Esophagus muscularis mucosa (tissue), 4 donors: Measurements from ENCODE around the gene TRABD2B. TPM values are rescaled to one million over a fixed set of nuclear protein-coding genes. Genes with fewer than 3 reads are reported as not detected.
A peak's percentile ranks its signal among the peaks of the same experiment; 100 is the strongest.

Source experiments
- DNase-seq: peaks from one replicate; pipeline ENCODE4 v3.0.0-alpha.2; 2017; ENCODE audit errors: extremely low spot score
- H3K27ac ChIP-seq, 4 donors: fragments of 200-600 bp; sonication (generic); replicated peaks in 1 of 4; 1 replicate in 3 of 4; 2 replicates in 1 of 4; pipeline ENCODE4 v1.5.1; 2016 to 2019; ENCODE audit warnings: mild to moderate bottlenecking in 1 of 4
- H3K27me3 ChIP-seq, 4 donors: fragments of 200-600 bp; sonication (generic); one replicate each; pipeline versions ENCODE4 v1.5.1 to v1.6.0; 2016 to 2019
- H3K36me3 ChIP-seq, 4 donors: fragments of 200-600 bp; sonication (generic); one replicate each; pipeline ENCODE4 v1.5.1; 2016 to 2019
- H3K4me1 ChIP-seq, 4 donors: fragments of 200-600 bp; sonication (generic); one replicate each; pipeline ENCODE4 v1.5.1; 2016 to 2019
- H3K4me3 ChIP-seq, 4 donors: fragments of 200-600 bp; sonication (generic); 1 replicate in 2 of 4; 2 replicates in 2 of 4; pipeline ENCODE4 v1.5.1; 2016 to 2019; ENCODE audit warnings: mild to moderate bottlenecking in 4 of 4, moderate library complexity in 1 of 4
- H3K9me3 ChIP-seq, 4 donors: fragments of 200-600 bp; sonication (generic); 1 replicate in 3 of 4; 2 replicates in 1 of 4; pipeline ENCODE4 v1.5.1; 2016 to 2019
- EP300 ChIP-seq: sonication (generic); formaldehyde crosslinking; IDR thresholded peaks from one replicate; pipeline ENCODE4 v1.6.1; 2017; ENCODE audit warnings: antibody characterized with exemption
- POLR2A ChIP-seq: fragments of 450-650 bp; IDR thresholded peaks from one replicate; pipeline ENCODE4 v1.6.1; 2017; ENCODE audit warnings: antibody characterized with exemption, moderate library complexity, mild to moderate bottlenecking, low read depth
- POLR2AphosphoS5 ChIP-seq, 2 donors: sonication (generic); formaldehyde crosslinking; IDR thresholded peaks; one replicate each; pipeline ENCODE4 v1.6.1; 2017; ENCODE audit warnings: antibody characterized with exemption in 2 of 2
- WGBS: methylation state at CpG from one replicate; pipeline ENCODE4 v1.1.5; 2018; 5-methylcytosine and 5-hydroxymethylcytosine counted together
- intact Hi-C: fragments of 100-400 bp; cut with DNase I; formaldehyde crosslinking; loops from one replicate; pipeline ENCODE4 v1.15.1; 2023
- total RNA-seq, 4 donors: library from RNA; depleted of rRNA; stranded (reverse); fragments of >200 nt; gene quantifications; one replicate each; pipeline versions ENCODE4 v1.1.0 to v1.2.1, GENCODE V29; 2016
- TF ChIP-seq, protein P1 (sequence below), 3 experiments: fragments of 200-600 bp in 2 of 3; fragments of 450-650 bp in 1 of 3; sonication (generic) in 2 of 3; IDR thresholded peaks; one replicate each; pipeline ENCODE4 v1.5.1; 2017 to 2019; ENCODE audit warnings: antibody characterized with exemption in 3 of 3, mild to moderate bottlenecking in 2 of 3, moderate library complexity in 1 of 3

Gene TRABD2B
- total RNA-seq, 4 donors from 2014 or later = 4.0 to 7.6 (median 4.1) TPM

- H3K36me3 ChIP-seq = no peaks in the 10 kb centered on the region
- no peak overlapping the region for H3K27ac ChIP-seq
- WGBS = 76% methylated on average over 8 of the region's 8 CpGs
- intact Hi-C loops = loop anchor here (5.0 kb wide), 1 partner anchor 295 kb away; no protein-coding TSS in a partner anchor
- H3K9me3 ChIP-seq = no peaks in the 10 kb centered on the region
- DNase-seq = no peak
- H3K4me3 ChIP-seq = no peak overlapping the region
- peaks cover 2 to 56% (median 19%) of the 10 kb centered on the region in 4 donors for H3K27me3 ChIP-seq
- no peak for TF ChIP-seq POLR2A
- TF ChIP-seq, protein P1, sequence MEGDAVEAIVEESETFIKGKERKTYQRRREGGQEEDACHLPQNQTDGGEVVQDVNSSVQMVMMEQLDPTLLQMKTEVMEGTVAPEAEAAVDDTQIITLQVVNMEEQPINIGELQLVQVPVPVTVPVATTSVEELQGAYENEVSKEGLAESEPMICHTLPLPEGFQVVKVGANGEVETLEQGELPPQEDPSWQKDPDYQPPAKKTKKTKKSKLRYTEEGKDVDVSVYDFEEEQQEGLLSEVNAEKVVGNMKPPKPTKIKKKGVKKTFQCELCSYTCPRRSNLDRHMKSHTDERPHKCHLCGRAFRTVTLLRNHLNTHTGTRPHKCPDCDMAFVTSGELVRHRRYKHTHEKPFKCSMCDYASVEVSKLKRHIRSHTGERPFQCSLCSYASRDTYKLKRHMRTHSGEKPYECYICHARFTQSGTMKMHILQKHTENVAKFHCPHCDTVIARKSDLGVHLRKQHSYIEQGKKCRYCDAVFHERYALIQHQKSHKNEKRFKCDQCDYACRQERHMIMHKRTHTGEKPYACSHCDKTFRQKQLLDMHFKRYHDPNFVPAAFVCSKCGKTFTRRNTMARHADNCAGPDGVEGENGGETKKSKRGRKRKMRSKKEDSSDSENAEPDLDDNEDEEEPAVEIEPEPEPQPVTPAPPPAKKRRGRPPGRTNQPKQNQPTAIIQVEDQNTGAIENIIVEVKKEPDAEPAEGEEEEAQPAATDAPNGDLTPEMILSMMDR (IDR thresholded peaks at IDR 0.05) = no peak
- no peak for TF ChIP-seq EP300
- no peak for TF ChIP-seq POLR2AphosphoS5 (IDR thresholded peaks at IDR 0.05)
- peaks cover 12 to 22% (median 18%) of the 10 kb centered on the region in 4 donors for H3K4me1 ChIP-seq
These were observed 270.0 kb downstream of the TRABD2B start for GRCh38 chr1:47727051-47727696.

- H3K27ac ChIP-seq = no peak overlapping the region
- H3K9me3 ChIP-seq = no peaks in the 10 kb centered on the region
- DNase-seq = no peak
- H3K4me1 ChIP-seq = peaks cover 12 to 22% (median 18%) of the 10 kb centered on the region in 4 donors
- 13% methylated on average over 13 of the region's 22 CpGs for WGBS
- no peaks in the 10 kb centered on the region for H3K36me3 ChIP-seq
- intact Hi-C loops = loop anchor here (5.0 kb wide), 1 partner anchor 294 kb away; no protein-coding TSS in a partner anchor
- peak overlapping the region; percentile 22 to 46 (median 36) for H3K4me3 ChIP-seq
- TF ChIP-seq POLR2A (no peak), POLR2AphosphoS5 (IDR thresholded peaks at IDR 0.05) (peak in 1 of 2 donors; percentile 25)
- TF ChIP-seq, protein P1 (IDR thresholded peaks at IDR 0.05) = peak; percentile 81 to 91 (median 82)
- H3K27me3 ChIP-seq = peaks cover 2 to 63% (median 19%) of the 10 kb centered on the region in 4 donors
These were observed 271.0 kb downstream of the TRABD2B start for GRCh38 chr1:47725992-47726855.

DNA sequence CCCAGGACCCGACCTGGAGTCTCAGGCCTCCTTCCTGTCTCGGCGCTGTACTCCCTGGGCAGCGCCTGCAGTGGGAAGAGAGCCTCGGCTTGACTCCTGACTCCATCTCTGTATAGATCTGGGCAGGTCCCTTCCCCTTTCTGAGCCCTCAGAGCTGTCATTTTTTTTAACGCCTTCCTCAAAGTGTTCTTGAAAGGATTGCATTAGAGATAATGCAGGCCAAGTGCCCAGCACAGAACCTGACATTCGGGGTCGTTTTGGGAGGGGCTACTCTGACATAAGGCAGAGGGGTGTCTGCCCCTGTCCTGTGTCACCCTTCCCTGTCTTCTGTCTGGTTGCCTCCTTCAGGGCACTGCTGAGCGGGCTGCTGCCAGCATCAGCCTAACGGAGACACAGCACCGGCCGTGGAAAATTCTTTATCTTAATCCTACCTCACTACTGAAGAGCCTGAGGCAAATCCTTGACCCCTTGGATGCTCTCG is 271.6 kb downstream of the TRABD2B start:
- H3K4me3 ChIP-seq = peak overlapping the region; percentile 31 to 46 (median 36)
- WGBS = 36% methylated on average over 11 of the region's 13 CpGs
- intact Hi-C loops = loop anchor here (5.0 kb wide), 1 partner anchor 293 kb away; no protein-coding TSS in a partner anchor
- no peak for DNase-seq
- no peaks in the 10 kb centered on the region for H3K36me3 ChIP-seq
- no peaks in the 10 kb centered on the region for H3K9me3 ChIP-seq
- no peak for TF ChIP-seq EP300
- TF ChIP-seq, protein P1 (IDR thresholded peaks at IDR 0.05) = no peak
- TF ChIP-seq POLR2AphosphoS5 (IDR thresholded peaks at IDR 0.05) = no peak
- peaks cover 12 to 22% (median 18%) of the 10 kb centered on the region in 4 donors for H3K4me1 ChIP-seq
- H3K27ac ChIP-seq = no peak overlapping the region
- H3K27me3 ChIP-seq = peaks cover 2 to 70% (median 19%) of the 10 kb centered on the region in 4 donors

DNA sequence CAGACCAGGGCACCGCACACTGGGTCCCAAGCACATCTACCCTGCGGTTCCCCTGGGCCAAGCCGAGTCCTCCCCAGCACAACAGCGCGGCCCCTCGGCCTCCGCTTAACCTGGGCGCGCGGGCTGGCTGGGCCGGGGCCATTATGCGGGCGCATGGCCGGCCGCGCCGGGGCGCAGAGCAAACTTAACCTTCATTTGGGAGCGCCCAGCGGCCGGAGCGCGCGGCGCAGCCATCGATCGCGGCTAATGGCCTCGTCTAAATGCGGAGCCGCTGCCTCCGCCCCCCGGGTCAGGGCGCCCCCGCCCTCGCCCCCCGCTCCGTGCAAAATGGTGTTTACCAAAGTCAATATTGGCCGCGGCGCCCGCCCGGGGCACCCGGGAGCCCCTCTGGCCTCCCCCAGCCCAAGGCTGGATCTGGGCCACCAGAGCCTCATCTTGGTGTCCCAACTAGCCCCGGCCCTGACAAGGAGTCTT is 272.1 kb downstream of the TRABD2B start:
- Histone ChIP-seq H3K4me3 (peak overlapping the region; percentile 10 to 34 (median 32)), H3K27ac (no peak overlapping the region), H3K27me3 (peaks cover 2 to 75% (median 19%) of the 10 kb centered on the region in 4 donors), H3K36me3 (no peaks in the 10 kb centered on the region), H3K9me3 (no peaks in the 10 kb centered on the region), H3K4me1 (peaks cover 12 to 22% (median 18%) of the 10 kb centered on the region in 4 donors)
- no peak for DNase-seq
- WGBS = 0% methylated on average over 3 of the region's 45 CpGs
- TF ChIP-seq POLR2AphosphoS5 (IDR thresholded peaks at IDR 0.05) = no peak
- TF ChIP-seq, protein P1 (IDR thresholded peaks at IDR 0.05) = peak in 1 of 3 experiments; percentile 27
- intact Hi-C loops = loop anchor here (5.0 kb wide), 1 partner anchor 293 kb away; no protein-coding TSS in a partner anchor
